Measurements from ENCODE around the gene PLEKHG1.
A peak's percentile ranks its signal among the peaks of the same experiment; 100 is the strongest.

Gene PLEKHG1

GRCh38 chr6:150590446-150590845, 9.2 kb upstream of the PLEKHG1 start:
- FAIRE-seq: no peak

- no peak for FAIRE-seq
Measured at GRCh38 chr6:150592377-150592995, 7.2 kb upstream of the PLEKHG1 start.

- FAIRE-seq: peak; percentile 57
Measured at GRCh38 chr6:150593119-150593518, 6.6 kb upstream of the PLEKHG1 start.

- peak; percentile 51 for FAIRE-seq
Measured at GRCh38 chr6:150596439-150596838, 3.2 kb upstream of the PLEKHG1 start.

GRCh38 chr6:150598401-150598800, 1.3 kb upstream of the PLEKHG1 start:
- no peak for FAIRE-seq

GRCh38 chr6:150598858-150599198, 857 bp upstream of the PLEKHG1 start:
- no peak for FAIRE-seq

GRCh38 chr6:150600010-150600300, 270 bp downstream of the PLEKHG1 start:
- FAIRE-seq: no peak

GRCh38 chr6:150600301-150601017, 774 bp downstream of the PLEKHG1 start:
- FAIRE-seq: no peak

- FAIRE-seq: no peak
Measured at GRCh38 chr6:150601439-150601838, 1.8 kb downstream of the PLEKHG1 start.

- no peak for FAIRE-seq
Measured at GRCh38 chr6:150603176-150603575, 3.5 kb downstream of the PLEKHG1 start.

GRCh38 chr6:150604467-150604866, 4.8 kb downstream of the PLEKHG1 start:
- FAIRE-seq: no peak

- FAIRE-seq: no peak
Measured at GRCh38 chr6:150605333-150605732, 5.6 kb downstream of the PLEKHG1 start.

GRCh38 chr6:150606168-150606591, 6.5 kb downstream of the PLEKHG1 start:
- FAIRE-seq: no peak

GRCh38 chr6:150606647-150607328, 7.1 kb downstream of the PLEKHG1 start:
- FAIRE-seq: no peak

- FAIRE-seq: no peak
Measured at GRCh38 chr6:150607329-150607650, 7.6 kb downstream of the PLEKHG1 start.

GRCh38 chr6:150610584-150610983, 10.9 kb downstream of the PLEKHG1 start:
- FAIRE-seq: no peak

GRCh38 chr6:150613269-150613668, 13.6 kb downstream of the PLEKHG1 start:
- FAIRE-seq: no peak

GRCh38 chr6:150615967-150616366, 16.3 kb downstream of the PLEKHG1 start:
- FAIRE-seq: no peak

- no peak for FAIRE-seq
Measured at GRCh38 chr6:150616586-150616985, 16.9 kb downstream of the PLEKHG1 start.

GRCh38 chr6:150617062-150617461, 17.4 kb downstream of the PLEKHG1 start:
- FAIRE-seq: no peak

GRCh38 chr6:150617496-150618460, 18.1 kb downstream of the PLEKHG1 start:
- FAIRE-seq: no peak

GRCh38 chr6:150619275-150619674, 19.6 kb downstream of the PLEKHG1 start:
- no peak for FAIRE-seq

- no peak for FAIRE-seq
Measured at GRCh38 chr6:150620244-150620643, 20.6 kb downstream of the PLEKHG1 start.
